ENCODE results near the gene USHBP1.
A peak's percentile ranks its signal among the peaks of the same experiment; 100 is the strongest.

DNA sequence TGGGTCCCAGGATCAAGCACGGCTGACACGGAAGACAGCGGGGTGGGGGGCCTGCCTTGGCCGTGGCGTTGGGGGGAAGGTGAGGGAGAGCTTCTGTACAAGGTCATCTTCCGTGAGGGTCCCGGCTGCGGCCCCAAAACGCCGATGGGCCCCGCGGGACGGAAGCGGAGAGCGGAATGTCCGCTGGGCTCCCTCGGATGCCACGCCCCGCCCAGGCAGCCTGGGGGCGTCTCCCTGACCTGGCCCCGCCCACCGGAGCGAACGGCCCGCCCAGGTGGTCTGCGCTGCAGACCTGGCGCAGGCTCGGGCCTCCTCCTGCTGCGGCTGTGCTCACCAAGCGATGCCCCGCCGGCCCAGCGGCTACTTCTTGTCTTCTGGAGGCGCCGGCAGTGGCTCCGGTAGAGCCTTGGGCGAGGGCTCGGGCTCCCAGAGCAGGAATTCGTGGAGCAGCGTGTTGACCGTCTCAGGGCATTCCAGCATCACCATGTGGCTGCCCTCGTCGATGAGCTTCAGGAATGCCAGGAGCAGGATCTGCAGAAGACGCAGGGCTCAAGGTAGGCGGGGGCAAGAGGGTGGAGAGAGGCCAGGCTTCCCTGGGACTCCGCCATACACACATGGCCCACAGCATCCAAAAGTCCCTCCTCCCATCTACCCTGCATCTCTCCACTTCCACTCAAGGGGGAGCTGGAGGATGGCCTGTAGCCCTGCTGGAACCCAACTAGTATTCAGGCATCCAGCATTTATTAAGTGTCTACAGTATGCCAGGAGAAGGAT, 27.9 kb upstream of the USHBP1 start:
- peak; percentile 69 for TF ChIP-seq POLR2AphosphoS5 (IDR thresholded peaks at IDR 0.05; ENCODE audit: borderline replicate concordance, low read depth, low read length)
- TF ChIP-seq EZH2 (IDR thresholded peaks at IDR 0.05), result no peak
